Keratinocyte (primary cell): ENCODE measurements around the gene LYRM2. TPM values are rescaled to one million over a fixed set of nuclear protein-coding genes. Genes with fewer than 3 reads are reported as not detected.

Experiments used
- DNase-seq: peaks from one replicate; pipeline ENCODE4 v3.0.0-alpha.2; 2011; ENCODE audit warnings: low read depth, missing footprints, low spot score
- FAIRE-seq: peaks from 2 replicates; lab custom pipeline; 2011; peaks lifted over from hg19 to GRCh38; lab: Jason Lieb, UNC
- H2AFZ ChIP-seq: 2 replicates; pipeline ENCODE4 v1.6.0; 2012; ENCODE audit warnings: low read length, control low read depth, inconsistent platforms; ENCODE audit not compliant: control insufficient read depth
- H3K27ac ChIP-seq: 2 replicates; pipeline ENCODE4 v1.5.1; 2011; ENCODE audit warnings: low read length; ENCODE audit not compliant: control insufficient read depth, insufficient read depth
- H3K27me3 ChIP-seq: 3 replicates; pipeline ENCODE4 v1.6.0; 2011; ENCODE audit warnings: low read length; ENCODE audit not compliant: control insufficient read depth, insufficient read depth; ENCODE audit errors: extremely low read depth
- H3K36me3 ChIP-seq, 2 experiments: 2 replicates in 1 of 2; 3 replicates in 1 of 2; pipeline ENCODE4 v1.5.1; 2011; ENCODE audit warnings: low read length in 2 of 2, mild to moderate bottlenecking in 1 of 2; ENCODE audit not compliant: control insufficient read depth in 2 of 2, insufficient read depth in 2 of 2; ENCODE audit errors: extremely low read depth in 1 of 2
- H3K4me1 ChIP-seq: 3 replicates; pipeline ENCODE4 v1.5.1; 2011; ENCODE audit warnings: low read length; ENCODE audit not compliant: control insufficient read depth, insufficient read depth; ENCODE audit errors: extremely low read depth
- H3K4me2 ChIP-seq: 3 replicates; pipeline ENCODE4 v1.6.0; 2011; ENCODE audit warnings: low read depth, low read length; ENCODE audit not compliant: control insufficient read depth, insufficient read depth; ENCODE audit errors: extremely low read depth
- H3K4me3 ChIP-seq, 3 experiments: fragments of 200-600 bp in 1 of 3; sonication (generic) in 1 of 3; 2 replicates in 2 of 3; 3 replicates in 1 of 3; pipeline ENCODE4 v1.5.1; 2011 to 2016; ENCODE audit warnings: low read length in 3 of 3, mild to moderate bottlenecking in 3 of 3, control low read depth in 2 of 3, inconsistent platforms in 1 of 3, low read depth in 1 of 3, mixed read lengths in 1 of 3, mixed run types in 1 of 3, moderate library complexity in 1 of 3; ENCODE audit not compliant: control insufficient read depth in 2 of 3, insufficient read depth in 2 of 3; ENCODE audit errors: extremely low read depth in 1 of 3
- H3K79me2 ChIP-seq: 2 replicates; pipeline ENCODE4 v1.6.0; 2012; ENCODE audit warnings: low read length; ENCODE audit not compliant: control insufficient read depth, insufficient read depth
- H3K9ac ChIP-seq: 3 replicates; pipeline ENCODE4 v1.6.0; 2011; ENCODE audit warnings: low read length; ENCODE audit not compliant: control insufficient read depth, insufficient read depth; ENCODE audit errors: extremely low read depth
- H3K9me1 ChIP-seq: 3 replicates; pipeline ENCODE4 v1.6.0; 2011; ENCODE audit warnings: low read length; ENCODE audit not compliant: control insufficient read depth, insufficient read depth; ENCODE audit errors: extremely low read depth
- H3K9me3 ChIP-seq: 2 replicates; pipeline ENCODE4 v1.5.1; 2012; ENCODE audit warnings: low read depth, low read length; ENCODE audit not compliant: control insufficient read depth
- H4K20me1 ChIP-seq: 3 replicates; pipeline ENCODE4 v1.6.0; 2011; ENCODE audit warnings: low read length; ENCODE audit not compliant: control insufficient read depth, insufficient read depth; ENCODE audit errors: extremely low read depth
- EZH2 ChIP-seq: IDR thresholded peaks from one replicate; pipeline ENCODE4 v1.6.1; 2012; ENCODE audit warnings: inconsistent platforms, mild to moderate bottlenecking, low read length, moderate library complexity
- dilution Hi-C: fragments of 300-500 bp; cut with MboI; formaldehyde crosslinking; loops from one replicate; pipeline ENCODE4 v1.7.0; 2020; ENCODE audit warnings: low sequenced_read_pairs; ENCODE audit not compliant: extremely low pct_ligation_motif_present
- polyA plus RNA-seq, 5 experiments: library from polyadenylated mRNA; depleted of rRNA in 3 of 5; stranded (reverse) in 3 of 5; stranded (forward) in 1 of 5; unstranded in 1 of 5; fragments of >200 nt; gene quantifications; 1 replicate in 1 of 5; 2 replicates in 3 of 5; 3 replicates in 1 of 5; pipeline versions ENCODE4 v1.2.1 to v1.2.3, GENCODE V29; 2011 to 2012; ENCODE audit warnings: missing spikeins in 2 of 5, low read depth in 1 of 5, low replicate concordance in 1 of 5
- TF ChIP-seq, protein P1 (sequence below), 3 experiments: IDR thresholded peaks in 1 of 3; conservative IDR thresholded peaks in 1 of 3; optimal IDR thresholded peaks in 1 of 3; 2 replicates in 2 of 3; 3 replicates in 1 of 3; pipeline versions ENCODE3 to v1.5.1; 2011; ENCODE audit warnings: low read length in 3 of 3, mild to moderate bottlenecking in 3 of 3, moderate library complexity in 2 of 3, control low read depth in 1 of 3, inconsistent platforms in 1 of 3; ENCODE audit not compliant: insufficient read depth in 2 of 3; ENCODE audit errors: extremely low read depth in 1 of 3

Gene LYRM2
- polyA plus RNA-seq, 1 donor (not counting 4 experiments of a cell fraction or from before 2014, with no cell fraction given), result 43.0 TPM

DNA sequence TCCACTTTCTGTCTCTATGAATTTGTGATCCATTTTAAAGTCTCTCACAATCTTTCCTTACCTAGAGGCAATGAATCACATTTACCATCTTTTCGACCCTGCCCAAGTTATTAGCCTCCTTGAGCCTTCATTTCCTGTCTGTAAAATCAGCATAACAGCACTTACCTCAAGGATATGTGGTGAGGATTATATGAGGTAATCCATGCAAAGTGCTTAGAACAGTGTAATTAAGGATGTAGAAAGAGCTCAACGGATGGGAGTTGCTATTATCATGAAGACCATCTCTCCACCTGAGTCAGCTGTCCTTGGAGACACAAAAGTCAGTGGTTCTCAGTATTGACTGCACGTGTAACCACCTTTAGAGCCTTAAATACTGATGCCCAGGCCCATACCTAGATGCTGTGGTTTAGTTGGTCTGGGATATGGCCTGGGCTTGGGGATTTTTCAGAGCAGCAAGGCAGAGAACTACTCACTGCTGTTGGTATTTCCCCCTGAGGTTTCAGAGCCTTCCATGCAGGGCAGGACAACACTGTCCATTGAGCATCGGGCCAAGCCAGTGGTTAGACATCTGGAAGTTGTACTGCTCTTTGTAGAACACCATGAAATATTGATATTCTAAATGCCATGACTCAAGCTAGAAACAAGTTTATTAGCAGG is 55.8 kb downstream of the LYRM2 start:
- no peaks in the 10 kb centered on the region for H3K4me1 ChIP-seq
- H2AFZ ChIP-seq, result no peak overlapping the region
- H3K79me2 ChIP-seq, result no peaks in the 10 kb centered on the region
- H3K9me3 ChIP-seq, result no peaks in the 10 kb centered on the region
- dilution Hi-C loops, result no loop called here
- no peak for FAIRE-seq
- H3K9ac ChIP-seq, result no peak overlapping the region
- H4K20me1 ChIP-seq, result no peaks in the 10 kb centered on the region
- no peak for DNase-seq
- no peak for TF ChIP-seq EZH2
- TF ChIP-seq, protein P1, sequence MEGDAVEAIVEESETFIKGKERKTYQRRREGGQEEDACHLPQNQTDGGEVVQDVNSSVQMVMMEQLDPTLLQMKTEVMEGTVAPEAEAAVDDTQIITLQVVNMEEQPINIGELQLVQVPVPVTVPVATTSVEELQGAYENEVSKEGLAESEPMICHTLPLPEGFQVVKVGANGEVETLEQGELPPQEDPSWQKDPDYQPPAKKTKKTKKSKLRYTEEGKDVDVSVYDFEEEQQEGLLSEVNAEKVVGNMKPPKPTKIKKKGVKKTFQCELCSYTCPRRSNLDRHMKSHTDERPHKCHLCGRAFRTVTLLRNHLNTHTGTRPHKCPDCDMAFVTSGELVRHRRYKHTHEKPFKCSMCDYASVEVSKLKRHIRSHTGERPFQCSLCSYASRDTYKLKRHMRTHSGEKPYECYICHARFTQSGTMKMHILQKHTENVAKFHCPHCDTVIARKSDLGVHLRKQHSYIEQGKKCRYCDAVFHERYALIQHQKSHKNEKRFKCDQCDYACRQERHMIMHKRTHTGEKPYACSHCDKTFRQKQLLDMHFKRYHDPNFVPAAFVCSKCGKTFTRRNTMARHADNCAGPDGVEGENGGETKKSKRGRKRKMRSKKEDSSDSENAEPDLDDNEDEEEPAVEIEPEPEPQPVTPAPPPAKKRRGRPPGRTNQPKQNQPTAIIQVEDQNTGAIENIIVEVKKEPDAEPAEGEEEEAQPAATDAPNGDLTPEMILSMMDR (optimal IDR thresholded peaks at IDR 0.05 in 1 of 3, IDR thresholded peaks at IDR 0.05 in 1 of 3, conservative IDR thresholded peaks at IDR 0.05 in 1 of 3; ENCODE audit: extremely low read depth in 1 of 3, insufficient read depth in 2 of 3, low read length in 3 of 3), result no peak
- no peak overlapping the region for H3K4me3 ChIP-seq
- no peak overlapping the region for H3K4me2 ChIP-seq
- H3K27me3 ChIP-seq, result no peaks in the 10 kb centered on the region
- H3K9me1 ChIP-seq, result no peaks in the 10 kb centered on the region
- H3K27ac ChIP-seq, result no peak overlapping the region
- no peaks in the 10 kb centered on the region for H3K36me3 ChIP-seq

DNA sequence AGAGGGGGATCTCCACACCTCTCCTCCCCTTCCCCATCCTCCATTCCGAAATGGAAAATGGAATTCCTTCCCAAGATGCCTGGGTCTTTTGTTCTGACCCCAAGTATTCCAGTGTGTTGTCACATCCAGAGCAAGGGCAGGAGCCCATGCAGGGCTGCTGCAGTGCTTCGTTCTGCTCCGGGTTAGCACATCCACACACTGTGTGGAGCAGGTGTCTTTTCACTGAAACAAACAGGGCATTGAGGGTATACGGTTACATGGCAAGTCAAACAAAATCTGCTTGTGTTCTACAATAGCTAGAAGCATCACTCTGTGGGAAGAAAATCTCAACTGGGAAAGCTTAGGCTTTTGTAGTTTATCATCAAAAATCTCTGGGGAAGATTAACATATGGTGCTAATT is 56.9 kb downstream of the LYRM2 start:
- dilution Hi-C loops, result no loop called here
- no peak overlapping the region for H3K27ac ChIP-seq
- no peaks in the 10 kb centered on the region for H3K4me1 ChIP-seq
- TF ChIP-seq, protein P1 (optimal IDR thresholded peaks at IDR 0.05 in 1 of 3, IDR thresholded peaks at IDR 0.05 in 1 of 3, conservative IDR thresholded peaks at IDR 0.05 in 1 of 3; ENCODE audit: extremely low read depth in 1 of 3, insufficient read depth in 2 of 3, low read length in 3 of 3), result no peak
- TF ChIP-seq EZH2, result no peak
- no peak for DNase-seq
- H3K36me3 ChIP-seq, result no peaks in the 10 kb centered on the region
- no peak overlapping the region for H3K9ac ChIP-seq
- no peaks in the 10 kb centered on the region for H3K27me3 ChIP-seq
- no peaks in the 10 kb centered on the region for H3K79me2 ChIP-seq
- H2AFZ ChIP-seq, result no peak overlapping the region
- H3K4me3 ChIP-seq, result no peak overlapping the region
- H3K4me2 ChIP-seq, result no peak overlapping the region
- FAIRE-seq, result no peak
- no peaks in the 10 kb centered on the region for H3K9me1 ChIP-seq
- H4K20me1 ChIP-seq, result no peaks in the 10 kb centered on the region
- H3K9me3 ChIP-seq, result no peaks in the 10 kb centered on the region
